Right lobe of liver (tissue), 4 donors: ENCODE measurements around the gene CFAP46.

ENCODE experiments used
- POLR2A ChIP-seq: fragments of 450-650 bp; IDR thresholded peaks from one replicate; pipeline ENCODE4 v1.6.1; 2017; ENCODE audit warnings: antibody characterized with exemption, mild to moderate bottlenecking
- TF ChIP-seq, protein P1 (sequence below), 4 donors: fragments of 200-600 bp in 3 of 4; fragments of 450-650 bp in 1 of 4; IDR thresholded peaks; one replicate each; pipeline versions ENCODE4 v1.5.1 to v1.8.0; 2016 to 2022; ENCODE audit warnings: antibody characterized with exemption in 4 of 4, mild to moderate bottlenecking in 2 of 4
- donor health status: DM: no; HTN: no; CAD: no.
- donor health status: DM: no; HTN: no; CAD: no.
- donor health status: DM: no; HTN: yes; CAD: no.

DNA sequence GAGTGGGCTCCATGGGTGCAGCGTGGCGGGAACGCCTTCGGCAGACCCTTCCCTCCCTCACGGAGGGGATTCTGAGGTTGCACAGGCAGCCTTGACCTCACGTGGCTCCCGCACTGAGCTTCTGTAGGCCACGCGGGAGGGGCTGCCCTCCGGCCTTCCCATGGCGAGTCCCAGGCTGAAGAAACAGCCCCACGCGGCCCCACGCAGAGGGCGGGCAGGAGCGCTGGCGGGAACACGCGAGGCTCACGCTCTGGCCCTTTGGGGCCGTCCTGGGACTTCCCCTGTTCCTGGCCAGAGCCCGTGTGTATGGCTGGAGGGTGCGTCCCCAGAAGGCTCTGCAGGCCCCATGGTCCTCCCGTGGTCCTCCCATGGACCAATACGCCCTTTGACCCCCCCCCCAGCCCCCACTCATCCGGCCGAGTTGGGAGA lies 134.7 kb downstream of the CFAP46 start:
- TF ChIP-seq, protein P1, sequence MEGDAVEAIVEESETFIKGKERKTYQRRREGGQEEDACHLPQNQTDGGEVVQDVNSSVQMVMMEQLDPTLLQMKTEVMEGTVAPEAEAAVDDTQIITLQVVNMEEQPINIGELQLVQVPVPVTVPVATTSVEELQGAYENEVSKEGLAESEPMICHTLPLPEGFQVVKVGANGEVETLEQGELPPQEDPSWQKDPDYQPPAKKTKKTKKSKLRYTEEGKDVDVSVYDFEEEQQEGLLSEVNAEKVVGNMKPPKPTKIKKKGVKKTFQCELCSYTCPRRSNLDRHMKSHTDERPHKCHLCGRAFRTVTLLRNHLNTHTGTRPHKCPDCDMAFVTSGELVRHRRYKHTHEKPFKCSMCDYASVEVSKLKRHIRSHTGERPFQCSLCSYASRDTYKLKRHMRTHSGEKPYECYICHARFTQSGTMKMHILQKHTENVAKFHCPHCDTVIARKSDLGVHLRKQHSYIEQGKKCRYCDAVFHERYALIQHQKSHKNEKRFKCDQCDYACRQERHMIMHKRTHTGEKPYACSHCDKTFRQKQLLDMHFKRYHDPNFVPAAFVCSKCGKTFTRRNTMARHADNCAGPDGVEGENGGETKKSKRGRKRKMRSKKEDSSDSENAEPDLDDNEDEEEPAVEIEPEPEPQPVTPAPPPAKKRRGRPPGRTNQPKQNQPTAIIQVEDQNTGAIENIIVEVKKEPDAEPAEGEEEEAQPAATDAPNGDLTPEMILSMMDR (IDR thresholded peaks at IDR 0.05) = no peak
- no peak for TF ChIP-seq POLR2A
